Measurements from ENCODE around the gene CPB2.

CPB2 gene

DNA sequence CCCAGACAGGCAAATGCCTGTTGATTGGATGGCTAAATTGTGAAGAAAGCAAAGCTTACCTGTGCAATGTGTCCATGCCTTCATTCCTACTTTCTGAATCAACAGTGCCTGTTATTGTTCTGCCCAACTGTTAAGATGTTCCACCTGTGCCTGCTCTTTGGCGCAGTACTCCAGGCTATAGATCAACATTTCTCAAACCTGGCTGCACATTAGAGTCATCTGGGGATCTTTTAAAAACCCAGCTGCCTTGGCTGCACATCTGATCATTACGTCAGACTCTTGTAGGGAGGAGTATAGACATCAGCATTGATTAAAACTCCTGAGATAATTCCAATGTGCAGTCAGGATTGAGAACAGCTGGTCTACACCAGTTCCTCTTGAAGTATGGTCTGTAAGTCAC lies 16.2 kb upstream of the CPB2 start:
- TF ChIP-seq, protein P1, sequence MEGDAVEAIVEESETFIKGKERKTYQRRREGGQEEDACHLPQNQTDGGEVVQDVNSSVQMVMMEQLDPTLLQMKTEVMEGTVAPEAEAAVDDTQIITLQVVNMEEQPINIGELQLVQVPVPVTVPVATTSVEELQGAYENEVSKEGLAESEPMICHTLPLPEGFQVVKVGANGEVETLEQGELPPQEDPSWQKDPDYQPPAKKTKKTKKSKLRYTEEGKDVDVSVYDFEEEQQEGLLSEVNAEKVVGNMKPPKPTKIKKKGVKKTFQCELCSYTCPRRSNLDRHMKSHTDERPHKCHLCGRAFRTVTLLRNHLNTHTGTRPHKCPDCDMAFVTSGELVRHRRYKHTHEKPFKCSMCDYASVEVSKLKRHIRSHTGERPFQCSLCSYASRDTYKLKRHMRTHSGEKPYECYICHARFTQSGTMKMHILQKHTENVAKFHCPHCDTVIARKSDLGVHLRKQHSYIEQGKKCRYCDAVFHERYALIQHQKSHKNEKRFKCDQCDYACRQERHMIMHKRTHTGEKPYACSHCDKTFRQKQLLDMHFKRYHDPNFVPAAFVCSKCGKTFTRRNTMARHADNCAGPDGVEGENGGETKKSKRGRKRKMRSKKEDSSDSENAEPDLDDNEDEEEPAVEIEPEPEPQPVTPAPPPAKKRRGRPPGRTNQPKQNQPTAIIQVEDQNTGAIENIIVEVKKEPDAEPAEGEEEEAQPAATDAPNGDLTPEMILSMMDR (IDR thresholded peaks at IDR 0.05; ENCODE audit: low read depth, low read length) = no peak
- H3K4me3 ChIP-seq (ENCODE audit: low read depth, low read length) = no peak overlapping the region

DNA sequence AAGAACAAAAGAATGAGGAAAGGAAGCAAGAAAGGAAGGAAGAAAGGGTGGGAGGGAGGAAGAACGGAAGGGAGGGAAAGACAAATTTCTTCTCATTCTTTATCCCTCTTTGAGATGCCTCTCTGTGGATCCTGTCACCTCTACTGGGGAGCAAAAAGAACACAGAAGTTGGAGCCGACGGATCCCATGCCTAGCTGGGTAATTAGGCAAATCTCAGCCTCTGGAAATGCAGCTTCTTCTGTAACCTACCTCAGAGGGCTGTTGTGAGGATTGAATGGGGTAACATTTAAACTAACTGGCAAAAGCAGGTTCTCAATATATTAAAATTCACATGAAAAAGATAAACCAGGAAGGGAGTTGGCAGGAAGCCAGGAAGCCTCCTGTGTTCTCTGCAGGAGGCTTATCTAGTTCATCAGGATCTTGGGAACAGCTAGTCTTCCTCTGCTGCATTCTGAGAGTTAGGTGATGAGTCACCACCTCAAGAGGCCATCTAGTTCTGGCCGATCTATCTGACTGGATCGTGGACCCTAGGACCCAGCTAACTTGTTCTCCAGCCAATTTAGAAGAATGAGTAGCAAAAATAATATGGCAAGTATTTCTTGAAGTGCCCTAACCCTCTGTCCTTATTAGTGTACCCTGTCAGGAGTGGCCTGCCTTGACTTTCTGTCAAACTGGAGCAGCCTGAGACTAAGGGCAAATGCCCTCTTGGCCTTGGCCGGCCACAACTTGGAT lies 15.2 kb upstream of the CPB2 start:
- H3K4me3 ChIP-seq (ENCODE audit: low read depth, low read length) = no peak overlapping the region
- TF ChIP-seq, protein P1 (IDR thresholded peaks at IDR 0.05; ENCODE audit: low read depth, low read length) = no peak

DNA sequence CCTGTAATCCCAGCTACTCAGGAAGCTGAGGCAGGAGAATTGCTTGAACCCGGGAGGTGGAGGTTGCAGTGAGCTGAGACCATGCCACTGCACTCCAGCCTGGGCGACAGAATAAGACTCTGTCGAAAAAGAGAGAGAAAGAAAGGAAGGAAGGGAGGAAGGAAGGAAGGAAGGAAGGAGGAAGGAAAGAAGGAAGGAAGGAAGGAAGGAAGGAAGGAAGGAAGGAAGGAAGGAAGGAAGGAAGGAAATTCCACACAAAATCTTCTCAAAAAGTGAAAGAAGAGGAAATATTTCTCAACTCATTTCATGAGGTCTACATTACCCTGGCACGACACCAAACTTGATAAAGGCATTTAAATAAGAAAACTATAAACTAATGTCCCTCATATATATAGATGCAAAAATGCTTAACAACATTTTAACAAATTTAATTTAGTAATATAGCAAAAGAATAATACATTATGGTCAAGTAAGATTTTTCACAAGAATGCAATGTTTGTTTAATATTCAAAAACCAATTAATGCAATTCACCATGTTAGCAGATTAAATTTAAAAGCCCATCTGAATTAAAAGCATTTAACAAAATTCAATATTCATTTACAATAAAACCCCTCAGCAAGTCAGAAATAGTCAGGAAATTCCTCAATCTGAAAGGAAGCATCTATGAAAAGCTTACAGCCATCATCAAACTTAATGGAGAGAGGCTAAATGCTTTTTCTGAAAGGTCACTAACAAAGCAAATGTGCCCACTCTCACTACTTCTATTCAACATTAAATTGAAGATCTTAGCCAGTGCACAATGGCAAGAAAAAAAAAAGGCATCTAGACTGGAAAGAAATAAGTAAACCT lies 12.0 kb upstream of the CPB2 start:
- H3K4me3 ChIP-seq (ENCODE audit: low read depth, low read length) = no peak overlapping the region
- TF ChIP-seq, protein P1 (IDR thresholded peaks at IDR 0.05; ENCODE audit: low read depth, low read length) = no peak

DNA sequence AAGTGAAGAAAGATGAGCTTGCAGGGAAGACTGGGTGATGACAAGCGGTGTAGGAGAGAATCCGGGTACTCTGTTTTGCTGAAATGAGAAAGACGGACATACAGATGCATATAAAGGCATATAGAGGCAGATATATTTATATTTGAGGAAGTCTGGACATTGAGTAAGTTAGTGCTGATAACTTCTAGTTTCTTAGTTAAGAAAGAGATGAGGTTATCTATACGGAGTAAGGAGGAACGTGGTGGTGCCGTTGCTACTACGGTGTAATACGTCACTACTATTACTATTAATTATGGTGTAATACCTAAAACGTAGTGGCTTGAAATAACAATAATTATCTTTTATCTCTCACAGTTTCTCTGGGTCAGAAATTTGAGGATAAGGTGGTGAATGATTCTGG lies 9.8 kb upstream of the CPB2 start:
- TF ChIP-seq, protein P1 (IDR thresholded peaks at IDR 0.05; ENCODE audit: low read depth, low read length) = no peak
- H3K4me3 ChIP-seq (ENCODE audit: low read depth, low read length) = no peak overlapping the region

DNA sequence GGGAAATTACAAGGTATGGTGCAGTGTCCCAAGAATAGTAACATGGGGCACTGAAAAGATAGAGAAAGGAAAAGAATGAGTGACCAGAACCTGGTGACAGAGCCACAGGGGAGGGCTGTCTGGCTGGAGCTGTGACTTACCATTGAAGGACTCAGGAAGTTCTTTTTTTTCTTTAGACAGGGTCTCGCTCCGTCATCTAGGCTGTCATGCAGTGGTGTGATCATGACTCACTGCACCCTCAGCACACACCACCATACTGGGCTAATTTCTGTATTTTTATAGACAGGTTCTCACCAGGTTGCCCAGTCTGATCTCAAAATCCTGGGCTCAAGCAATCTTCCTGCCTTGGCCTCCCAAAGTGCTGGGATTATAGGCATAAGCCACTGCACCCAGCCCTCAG lies 8.8 kb upstream of the CPB2 start:
- TF ChIP-seq, protein P1 (IDR thresholded peaks at IDR 0.05; ENCODE audit: low read depth, low read length) = no peak
- H3K4me3 ChIP-seq (ENCODE audit: low read depth, low read length) = no peak overlapping the region

DNA sequence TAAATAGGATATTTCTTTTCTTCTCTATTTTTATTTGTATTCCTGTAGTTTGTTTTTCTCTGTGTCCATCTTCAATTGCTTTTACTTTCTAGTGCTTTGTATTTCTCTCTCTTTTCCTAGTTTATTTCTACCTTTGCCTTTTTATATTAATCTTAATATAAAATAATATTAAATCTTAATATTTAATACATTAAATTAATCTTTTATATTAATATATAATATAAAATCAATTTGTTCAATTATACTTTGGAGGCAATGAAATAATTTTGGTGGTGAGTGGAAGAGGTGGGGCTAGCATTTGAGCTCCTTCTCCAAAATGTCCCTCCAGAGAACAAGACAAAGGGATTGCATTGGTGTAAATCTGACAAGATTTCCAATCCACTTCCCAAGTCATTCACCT lies 6.3 kb upstream of the CPB2 start:
- TF ChIP-seq, protein P1 (IDR thresholded peaks at IDR 0.05; ENCODE audit: low read depth, low read length) = no peak
- no peak overlapping the region for H3K4me3 ChIP-seq (ENCODE audit: low read depth, low read length)

DNA sequence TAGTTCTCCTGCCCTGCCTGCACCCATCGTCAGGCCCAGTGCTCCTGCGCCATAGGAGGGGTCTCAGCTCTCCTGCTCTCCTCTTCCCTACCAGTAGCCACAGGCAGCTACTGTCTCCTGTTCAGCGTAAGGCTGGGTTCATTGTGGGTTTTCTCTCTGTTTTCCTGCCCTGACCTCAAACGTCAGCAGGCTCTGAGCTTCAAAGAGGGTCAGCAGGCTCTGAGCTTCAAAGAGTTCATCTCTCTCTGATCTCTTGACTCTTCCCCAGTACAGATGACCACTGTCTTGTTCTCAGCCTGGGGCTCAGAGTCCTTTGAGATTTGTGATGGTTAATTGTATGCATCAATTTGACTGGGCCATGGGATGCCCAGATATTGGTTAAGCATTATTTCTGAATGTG lies 4.6 kb upstream of the CPB2 start:
- no peak overlapping the region for H3K4me3 ChIP-seq (ENCODE audit: low read depth, low read length)
- TF ChIP-seq, protein P1 (IDR thresholded peaks at IDR 0.05; ENCODE audit: low read depth, low read length) = no peak
